GM18867 (cell line): ENCODE data around the gene IRF7.

Experiments used
- ATAC-seq: cut with Tn5 transposase; IDR thresholded peaks from one replicate; pipeline ENCODE4 v1.9.1; 2021; ENCODE audit warnings: mild to moderate bottlenecking, moderate library complexity; ENCODE audit not compliant: unreplicated experiment

Gene IRF7

GRCh38 chr11:641806-642370 lies 26.1 kb upstream of the IRF7 start:
- no peak for ATAC-seq

- ATAC-seq, result no peak
Observed at GRCh38 chr11:640021-640706, 24.4 kb upstream of the IRF7 start.

GRCh38 chr11:639332-639955 lies 23.7 kb upstream of the IRF7 start:
- no peak for ATAC-seq

- ATAC-seq, result no peak
Observed at GRCh38 chr11:638631-639331, 23.0 kb upstream of the IRF7 start.

- ATAC-seq, result no peak
Observed at GRCh38 chr11:637593-638521, 22.1 kb upstream of the IRF7 start.

- ATAC-seq, result no peak
Observed at GRCh38 chr11:637333-637592, 21.5 kb upstream of the IRF7 start.

- no peak for ATAC-seq
Observed at GRCh38 chr11:636511-637332, 21.0 kb upstream of the IRF7 start, which contains the start of gene DRD4. TSS of gene DRD4 (plus strand) at chr11:637269. CDS start at chr11:637305, 36 bp downstream.

GRCh38 chr11:635945-636510 lies 20.3 kb upstream of the IRF7 start:
- ATAC-seq, result no peak

- ATAC-seq, result no peak
Observed at GRCh38 chr11:630871-631270, 15.1 kb upstream of the IRF7 start.

- ATAC-seq, result no peak
Observed at GRCh38 chr11:629237-629583, 13.5 kb upstream of the IRF7 start.

GRCh38 chr11:628056-628455 lies 12.3 kb upstream of the IRF7 start:
- ATAC-seq, result no peak

- ATAC-seq, result no peak
Observed at GRCh38 chr11:627308-627576, 11.5 kb upstream of the IRF7 start.

- ATAC-seq, result no peak
Observed at GRCh38 chr11:626475-627307, 10.9 kb upstream of the IRF7 start, which contains the start of gene SCT. TSS of gene SCT (minus strand) at chr11:627181. CDS start at chr11:627143, 38 bp downstream.

GRCh38 chr11:625636-626268 lies 10.0 kb upstream of the IRF7 start:
- no peak for ATAC-seq

GRCh38 chr11:624705-625635 lies 9.2 kb upstream of the IRF7 start, which contains the start of gene CDHR5:
TSS of gene CDHR5 (minus strand) at chr11:624955. CDS start at chr11:624902, 53 bp downstream.
- ATAC-seq, result no peak

GRCh38 chr11:623999-624704 lies 8.4 kb upstream of the IRF7 start:
- no peak for ATAC-seq

- ATAC-seq, result no peak
Observed at GRCh38 chr11:623349-623869, 7.7 kb upstream of the IRF7 start.
